Thymus (tissue), 11 donors: ENCODE data around the gene MPPED2. TPM values are rescaled to one million over a fixed set of nuclear protein-coding genes. Genes with fewer than 3 reads are reported as not detected.

Experiments
- DNase-seq, 9 donors: peaks; one replicate each; pipeline ENCODE4 v3.0.0-alpha.2; 2013; ENCODE audit warnings: low spot score in 9 of 9, low read depth in 6 of 9, missing footprints in 1 of 9
- H3K27ac ChIP-seq, 2 donors: one replicate each; pipeline ENCODE4 v1.5.1; 2013; ENCODE audit warnings: control low read depth in 1 of 2, low read depth in 1 of 2, low read length in 1 of 2, mild to moderate bottlenecking in 1 of 2, moderate library complexity in 1 of 2
- H3K27me3 ChIP-seq, 2 donors: one replicate each; pipeline ENCODE4 v1.5.1; 2013; ENCODE audit warnings: low read length in 1 of 2; ENCODE audit not compliant: control insufficient read depth in 2 of 2, insufficient read depth in 1 of 2
- H3K36me3 ChIP-seq, 2 donors: one replicate each; pipeline ENCODE4 v1.5.1; 2013; ENCODE audit warnings: low read length in 1 of 2, mild to moderate bottlenecking in 1 of 2, moderate library complexity in 1 of 2; ENCODE audit not compliant: control insufficient read depth in 2 of 2, insufficient read depth in 2 of 2
- H3K4me1 ChIP-seq, 2 donors: one replicate each; pipeline ENCODE4 v1.5.1; 2013; ENCODE audit warnings: low read length in 2 of 2; ENCODE audit not compliant: control insufficient read depth in 2 of 2, insufficient read depth in 2 of 2
- H3K4me3 ChIP-seq, 2 donors: one replicate each; pipeline ENCODE4 v1.5.1; 2013; ENCODE audit warnings: low read length in 2 of 2, control low read depth in 1 of 2, mild to moderate bottlenecking in 1 of 2
- H3K9me3 ChIP-seq, 2 donors: one replicate each; pipeline ENCODE4 v1.5.1; 2013; ENCODE audit warnings: low read length in 1 of 2, mild to moderate bottlenecking in 1 of 2; ENCODE audit not compliant: control insufficient read depth in 2 of 2, insufficient read depth in 1 of 2
- WGBS: extraction: QIAGEN DNeasy Blood & Tissue Kit; methylation state at CpG from one replicate; pipeline ENCODE4 v1.1.7; 2013; 5-methylcytosine and 5-hydroxymethylcytosine counted together
- polyA plus RNA-seq: library from polyadenylated mRNA; stranded (reverse); fragments of 200-250 nt; gene quantifications from one replicate; pipeline ENCODE4 v1.2.3, GENCODE V29; 2013
- total RNA-seq: library from RNA; stranded (reverse); fragments of 120-200 nt; gene quantifications from one replicate; pipeline ENCODE4 v1.2.4, GENCODE V29; 2013
- donor health status: healthy.

The MPPED2 gene
- total and polyA plus RNA-seq, 2 donors: 1.1 to 6.2 TPM

DNA sequence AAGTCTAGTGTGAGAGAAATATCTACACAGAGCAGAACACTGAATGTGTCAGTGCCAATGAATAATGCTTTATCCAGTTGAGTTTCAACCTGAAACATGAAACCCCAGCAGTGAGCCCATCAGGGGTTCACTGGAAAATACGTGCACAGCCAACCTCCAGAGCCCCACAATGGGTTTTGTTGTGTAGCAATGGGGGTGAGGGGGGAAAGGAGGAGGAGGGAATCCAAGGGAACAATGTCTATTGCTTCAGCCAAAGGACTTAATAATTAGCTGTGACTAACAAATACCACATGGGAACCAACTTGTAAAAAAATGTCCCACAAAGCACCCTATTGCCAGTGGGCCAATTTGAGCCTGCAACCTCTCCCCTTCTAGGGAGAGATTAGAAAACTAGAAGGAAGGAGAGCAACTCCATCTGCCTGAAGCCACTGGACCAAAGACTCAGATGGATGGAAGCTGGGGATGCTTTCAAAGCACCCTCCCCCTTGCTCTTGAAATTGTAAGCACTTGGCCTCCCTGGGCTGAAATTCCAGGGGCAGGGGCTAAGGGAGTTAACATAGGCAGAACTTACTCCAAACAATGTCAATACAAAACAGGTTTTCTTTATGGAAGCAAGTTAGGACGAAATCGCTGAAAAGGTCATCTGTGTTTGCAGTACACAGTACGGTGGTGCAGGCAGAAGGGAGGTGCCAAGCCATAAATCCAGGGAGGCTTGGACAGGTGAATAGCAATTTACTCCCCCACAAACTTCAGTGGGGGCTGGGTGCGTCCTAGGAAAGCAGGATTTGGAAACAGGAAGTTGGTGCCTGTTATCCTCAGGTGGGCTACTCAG, 163.5 kb downstream of the MPPED2 start:
- Histone ChIP-seq H3K4me3 (no peak overlapping the region), H3K9me3 (no peaks in the 10 kb centered on the region), H3K27me3 (no peaks in the 10 kb centered on the region), H3K36me3 (no peaks in the 10 kb centered on the region), H3K4me1 (no peaks in the 10 kb centered on the region), H3K27ac (no peak overlapping the region)
- DNase-seq: no peak
- 90% methylated on average over 5 of the region's 5 CpGs for WGBS

DNA sequence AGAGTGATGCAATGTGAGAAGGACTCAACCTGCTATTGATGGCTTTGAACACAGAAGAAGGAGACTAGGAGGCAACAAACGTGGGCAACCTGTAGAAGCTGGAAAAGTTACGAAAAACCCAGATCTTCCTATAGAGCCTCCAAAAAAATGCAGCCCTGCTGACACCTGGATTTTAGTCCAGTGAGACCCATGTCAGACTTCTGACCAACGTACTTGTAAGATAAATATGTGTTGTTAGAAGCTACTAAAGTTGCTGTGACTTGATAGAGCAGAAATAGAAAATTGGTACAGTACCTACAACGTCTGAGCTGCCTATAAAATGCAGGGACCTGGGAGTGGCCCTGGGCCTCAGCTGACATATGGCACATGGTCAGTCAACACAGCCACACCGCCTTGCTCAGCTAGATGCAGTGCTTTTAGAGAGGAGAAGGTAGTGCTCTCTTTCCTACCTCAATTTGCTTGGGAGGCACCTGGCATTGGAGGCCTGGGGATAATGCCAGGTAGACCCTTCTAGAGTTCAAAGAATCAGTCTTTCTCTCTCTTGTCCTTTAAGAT, 165.8 kb downstream of the MPPED2 start:
- no peak for DNase-seq
- Histone ChIP-seq H3K9me3 (no peaks in the 10 kb centered on the region), H3K4me1 (no peaks in the 10 kb centered on the region), H3K36me3 (no peaks in the 10 kb centered on the region), H3K4me3 (no peak overlapping the region), H3K27ac (no peak overlapping the region), H3K27me3 (no peaks in the 10 kb centered on the region)
- WGBS: 90% methylated on average over 5 of the region's 5 CpGs

DNA sequence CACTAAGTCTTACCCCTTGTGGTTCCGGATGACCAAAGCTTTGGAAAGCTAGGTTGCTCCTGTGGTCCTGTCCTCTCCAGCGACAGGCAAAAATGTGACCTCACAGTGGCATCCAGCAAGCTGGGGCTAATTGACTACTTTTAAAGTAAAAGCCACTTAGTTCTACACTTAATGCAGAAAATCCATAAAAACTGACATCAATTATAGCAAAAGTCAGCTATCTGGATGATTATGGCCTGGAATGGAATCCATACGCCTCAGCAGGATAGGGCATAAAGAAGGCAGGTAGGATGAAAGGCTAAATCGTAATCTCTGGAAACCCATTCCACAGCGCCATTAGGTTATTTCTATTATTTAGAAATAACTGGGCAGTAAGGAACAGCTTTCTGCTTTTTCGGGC, 171.3 kb downstream of the MPPED2 start:
- no peak for DNase-seq
- no peaks in the 10 kb centered on the region for H3K4me1 ChIP-seq
- H3K27ac ChIP-seq: no peak overlapping the region
- H3K36me3 ChIP-seq: no peaks in the 10 kb centered on the region
- WGBS: 98% methylated on average over 6 of the region's 6 CpGs
- H3K9me3 ChIP-seq: no peaks in the 10 kb centered on the region
- no peak overlapping the region for H3K4me3 ChIP-seq
- H3K27me3 ChIP-seq: no peaks in the 10 kb centered on the region

DNA sequence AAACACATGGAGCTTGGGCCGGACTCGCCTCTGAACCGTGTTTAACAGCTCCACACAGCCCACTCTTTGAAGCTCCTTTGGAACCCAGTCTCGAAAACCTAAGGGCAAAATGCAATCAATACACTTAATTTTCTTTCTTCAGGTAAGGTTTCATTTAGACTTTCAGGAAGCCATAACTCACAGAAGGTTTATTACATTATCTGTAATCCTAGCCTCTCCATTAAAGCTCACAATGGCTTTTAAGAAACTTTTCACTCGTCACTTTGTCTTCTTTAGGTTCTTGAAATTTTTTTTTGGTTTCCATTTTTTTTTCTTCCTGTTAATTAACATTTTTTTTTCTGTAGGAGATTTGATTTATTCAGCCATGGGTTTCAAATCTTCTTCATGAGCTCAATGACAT, 171.9 kb downstream of the MPPED2 start:
- H3K27me3 ChIP-seq: no peaks in the 10 kb centered on the region
- no peaks in the 10 kb centered on the region for H3K36me3 ChIP-seq
- no peak overlapping the region for H3K27ac ChIP-seq
- no peak overlapping the region for H3K4me3 ChIP-seq
- no peaks in the 10 kb centered on the region for H3K4me1 ChIP-seq
- 96% methylated on average over 5 of the region's 5 CpGs for WGBS
- DNase-seq: no peak
- no peaks in the 10 kb centered on the region for H3K9me3 ChIP-seq

DNA sequence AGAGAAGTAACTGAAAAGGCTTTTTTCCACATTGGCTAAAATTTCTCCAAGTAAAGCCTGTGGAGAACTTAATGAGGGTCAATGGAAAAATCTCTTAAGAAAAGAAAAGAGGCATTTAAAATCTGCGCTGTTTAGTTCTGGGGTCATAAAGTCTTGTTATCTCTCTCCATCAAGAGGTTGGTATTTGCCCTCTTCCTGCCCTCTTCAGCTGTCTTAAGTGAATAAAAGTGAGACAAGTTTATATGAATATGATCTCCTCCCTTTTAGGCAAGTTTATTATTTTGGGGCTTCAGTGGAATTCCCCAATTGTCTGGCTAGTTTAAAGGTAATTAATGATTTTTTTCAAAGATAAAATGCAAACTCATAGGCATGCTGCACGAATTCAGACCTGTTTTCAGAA, 173.6 kb downstream of the MPPED2 start:
- Histone ChIP-seq H3K36me3 (peaks cover 0 to 3% of the 10 kb centered on the region in 2 donors), H3K9me3 (no peaks in the 10 kb centered on the region), H3K27ac (no peak overlapping the region), H3K4me1 (no peaks in the 10 kb centered on the region), H3K4me3 (no peak overlapping the region), H3K27me3 (no peaks in the 10 kb centered on the region)
- no peak for DNase-seq
- WGBS: 82% methylated on average over 2 of the region's 2 CpGs

DNA sequence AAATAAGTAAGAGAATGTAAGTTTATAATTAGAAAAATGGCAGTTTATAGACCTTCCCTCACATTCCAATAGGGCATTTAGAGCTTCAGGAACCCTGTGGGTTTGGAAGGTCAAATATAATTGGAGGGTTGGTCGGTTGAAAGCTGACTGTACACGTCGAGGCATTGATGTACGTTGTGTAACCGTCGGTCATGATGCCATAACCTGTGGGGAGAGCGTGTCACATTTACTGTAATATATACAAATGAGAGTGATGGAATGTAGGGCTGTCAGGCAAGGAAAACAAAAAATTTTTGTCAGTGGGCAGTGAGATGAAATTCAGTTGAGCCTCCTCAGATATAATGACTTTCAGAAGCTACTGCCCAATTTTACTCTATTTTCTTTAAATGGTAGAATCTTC, 174.8 kb downstream of the MPPED2 start:
- no peaks in the 10 kb centered on the region for H3K9me3 ChIP-seq
- H3K36me3 ChIP-seq: peaks cover 0 to 3% of the 10 kb centered on the region in 2 donors
- H3K27ac ChIP-seq: no peak overlapping the region
- no peaks in the 10 kb centered on the region for H3K27me3 ChIP-seq
- DNase-seq: no peak
- no peaks in the 10 kb centered on the region for H3K4me1 ChIP-seq
- 94% methylated on average over 7 of the region's 7 CpGs for WGBS
- H3K4me3 ChIP-seq: no peak overlapping the region

DNA sequence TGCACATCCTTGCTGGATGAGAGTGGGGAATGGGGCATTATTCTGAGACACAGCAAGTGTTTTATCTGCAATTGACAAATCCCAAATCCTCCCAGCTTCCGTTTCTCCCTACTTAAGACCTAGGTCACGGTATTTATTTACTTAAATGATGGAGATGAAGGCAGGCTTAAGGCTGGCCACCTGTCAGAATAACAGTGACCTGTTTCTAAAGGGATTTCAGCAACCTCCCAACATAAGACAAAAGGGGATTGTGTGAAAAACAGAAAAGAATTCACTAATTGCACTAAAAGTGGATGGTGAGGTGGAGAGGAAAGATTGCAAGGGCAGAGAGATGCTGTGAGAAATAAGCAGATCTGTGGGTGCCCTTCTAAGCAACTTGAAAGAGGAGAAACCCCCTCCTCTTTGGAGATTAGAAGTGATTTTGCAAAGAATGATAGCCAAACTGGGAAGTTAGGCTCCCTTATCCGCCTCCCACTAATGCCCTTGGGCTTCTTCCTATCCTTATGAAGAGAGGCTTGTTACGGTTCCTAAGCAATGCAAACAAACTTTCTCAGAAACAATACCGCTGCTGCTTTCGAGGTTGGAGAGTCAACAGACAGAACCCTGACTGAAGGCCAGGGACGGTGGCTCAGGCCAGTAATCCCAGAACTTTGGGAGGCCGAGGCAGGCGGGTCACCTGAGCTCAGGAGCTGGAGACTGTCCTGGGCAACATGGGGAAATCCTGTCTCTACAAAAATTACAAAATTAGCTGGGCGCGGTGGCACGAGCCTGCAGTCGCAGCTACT, 179.0 kb downstream of the MPPED2 start:
- no peak for DNase-seq
- H3K27ac ChIP-seq: no peak overlapping the region
- WGBS: 96% methylated on average over 13 of the region's 13 CpGs
- no peaks in the 10 kb centered on the region for H3K27me3 ChIP-seq
- peaks cover 0 to 3% of the 10 kb centered on the region in 2 donors for H3K36me3 ChIP-seq
- H3K4me3 ChIP-seq: no peak overlapping the region
- no peaks in the 10 kb centered on the region for H3K4me1 ChIP-seq
- H3K9me3 ChIP-seq: no peaks in the 10 kb centered on the region

DNA sequence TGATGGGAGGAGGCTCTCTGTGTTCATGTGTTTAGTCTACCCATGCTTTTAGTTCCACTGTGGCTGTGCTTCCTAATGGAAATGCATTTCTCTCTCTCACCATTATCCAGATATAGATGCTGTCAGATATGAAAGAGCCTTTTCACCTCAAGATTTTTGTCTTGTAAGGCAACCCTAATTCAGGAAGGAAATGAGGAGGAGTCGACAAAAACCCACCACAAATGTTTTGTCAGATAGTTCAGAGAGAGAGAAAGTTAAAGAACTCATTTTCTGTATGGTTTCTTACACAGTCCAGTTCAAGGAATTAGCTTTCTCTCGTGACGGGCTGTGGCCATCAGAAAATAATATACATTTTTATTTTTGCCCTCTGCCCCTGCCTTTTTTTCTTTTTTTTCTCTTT, 180.8 kb downstream of the MPPED2 start:
- no peak overlapping the region for H3K4me3 ChIP-seq
- no peaks in the 10 kb centered on the region for H3K4me1 ChIP-seq
- H3K27me3 ChIP-seq: no peaks in the 10 kb centered on the region
- WGBS: 8% methylated on average over 3 of the region's 3 CpGs
- DNase-seq: no peak
- peaks cover 0 to 3% of the 10 kb centered on the region in 2 donors for H3K36me3 ChIP-seq
- H3K9me3 ChIP-seq: no peaks in the 10 kb centered on the region
- no peak overlapping the region for H3K27ac ChIP-seq

DNA sequence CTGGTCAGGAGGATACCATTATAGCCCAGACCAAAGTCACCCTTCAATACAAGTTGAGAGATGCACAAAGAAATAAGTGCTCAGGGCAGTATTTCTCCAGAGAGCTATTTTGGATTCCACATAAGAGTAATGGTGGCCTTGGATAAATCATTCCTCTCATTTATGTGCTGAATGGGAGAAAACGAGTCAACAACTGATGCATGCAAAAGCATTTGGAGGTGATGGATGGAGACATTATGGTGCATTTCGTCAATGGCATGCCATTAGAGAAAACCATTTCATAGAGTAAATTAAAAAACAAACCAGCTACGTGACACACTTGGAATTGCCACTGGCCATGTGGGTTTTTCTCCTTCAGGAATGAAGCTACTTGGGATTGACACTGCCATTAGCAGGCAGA, 182.0 kb downstream of the MPPED2 start:
- Histone ChIP-seq H3K9me3 (no peaks in the 10 kb centered on the region), H3K36me3 (peaks cover 0 to 3% of the 10 kb centered on the region in 2 donors), H3K4me1 (no peaks in the 10 kb centered on the region), H3K27me3 (no peaks in the 10 kb centered on the region), H3K27ac (no peak overlapping the region), H3K4me3 (no peak overlapping the region)
- DNase-seq: no peak
- WGBS: 96% methylated on average over 3 of the region's 3 CpGs
